Urinary bladder (tissue), 4 donors: Measurements from ENCODE around the gene FDCSP. TPM values are rescaled to one million over a fixed set of nuclear protein-coding genes. Genes with fewer than 3 reads are reported as not detected.
"Not testable (repeated sequence)": the region's sequence is repeated elsewhere in the genome, so short reads cannot be mapped to it uniquely, and the experiment has no call there.

Experiments
- DNase-seq: peaks from one replicate; pipeline ENCODE4 v3.0.0-alpha.2; 2015; ENCODE audit errors: extremely low spot score
- H3K27ac ChIP-seq: one replicate; pipeline ENCODE4 v1.5.1; 2013; ENCODE audit warnings: low read depth, mild to moderate bottlenecking, moderate library complexity
- H3K36me3 ChIP-seq: one replicate; pipeline ENCODE4 v1.6.1; 2013; ENCODE audit warnings: mild to moderate bottlenecking, moderate library complexity; ENCODE audit not compliant: insufficient read depth
- H3K4me1 ChIP-seq: one replicate; pipeline ENCODE4 v1.6.1; 2013; ENCODE audit warnings: mild to moderate bottlenecking, moderate library complexity; ENCODE audit not compliant: insufficient read depth
- H3K4me3 ChIP-seq: one replicate; pipeline ENCODE4 v1.5.1; 2013; ENCODE audit warnings: low read depth, low read length
- WGBS: extraction: QIAGEN DNeasy Blood & Tissue Kit; methylation state at CpG from one replicate; pipeline ENCODE4 v1.1.7; 2013; 5-methylcytosine and 5-hydroxymethylcytosine counted together
- polyA plus RNA-seq: library from polyadenylated mRNA; stranded (reverse); fragments of 200-250 nt; gene quantifications from one replicate; pipeline ENCODE4 v1.2.3, GENCODE V29; 2013
- total RNA-seq: library from RNA; depleted of rRNA; stranded (reverse); fragments of >200 nt; gene quantifications from one replicate; pipeline ENCODE4 v1.2.3, GENCODE V29; 2014
- donor health status: healthy with polysubstance abuse.
- donor health status: healthy.

The FDCSP gene
- total and polyA plus RNA-seq, 2 donors, result 0.80 to 1.7 TPM

GRCh38 chr4:70197842-70198241 lies 28.1 kb upstream of the FDCSP start:
- H3K27ac ChIP-seq, result no peak overlapping the region
- WGBS, result 51% methylated on average over 2 of the region's 2 CpGs
- no peaks in the 10 kb centered on the region for H3K36me3 ChIP-seq
- no peak for DNase-seq
- H3K4me3 ChIP-seq, result no peak overlapping the region
- H3K4me1 ChIP-seq, result no peaks in the 10 kb centered on the region

- 45% methylated on average over 1 of the region's 1 CpG for WGBS
- no peaks in the 10 kb centered on the region for H3K36me3 ChIP-seq
Measured at GRCh38 chr4:70203601-70204000, 22.3 kb upstream of the FDCSP start.

GRCh38 chr4:70212752-70213151 lies 13.2 kb upstream of the FDCSP start:
- not testable (repeated sequence) for H3K27ac ChIP-seq, H3K4me3 ChIP-seq, DNase-seq, H3K36me3 ChIP-seq, H3K4me1 ChIP-seq
- WGBS, result 79% methylated on average over 4 of the region's 4 CpGs

More at GRCh38 chr4:70203601-70204000, 22.3 kb upstream of the FDCSP start:
- Histone ChIP-seq H3K27ac (no peak overlapping the region), H3K4me1 (no peaks in the 10 kb centered on the region), H3K4me3 (no peak overlapping the region)
- DNase-seq, result no peak

DNA sequence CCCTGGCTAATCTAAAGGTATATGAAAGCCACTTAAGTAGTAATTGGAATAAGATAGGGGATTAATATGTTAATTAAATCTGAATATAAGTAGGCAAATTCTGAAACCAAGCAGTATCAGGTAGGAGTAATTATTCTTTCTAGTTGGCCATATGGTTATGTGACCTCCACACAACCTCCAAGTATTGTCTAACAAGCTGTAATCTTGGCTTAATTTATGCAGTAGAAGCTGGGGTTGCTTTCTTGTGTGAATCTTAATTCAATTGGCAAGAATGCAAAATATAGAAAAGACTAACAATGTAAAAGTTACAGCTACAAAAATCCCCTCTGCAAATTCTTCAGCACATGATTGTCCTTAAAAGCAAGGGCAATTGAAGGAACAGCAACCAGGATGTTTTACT lies 9.8 kb upstream of the FDCSP start:
- not testable (repeated sequence) for H3K4me3 ChIP-seq, DNase-seq, H3K27ac ChIP-seq, H3K4me1 ChIP-seq, H3K36me3 ChIP-seq

- 98% methylated on average over 1 of the region's 1 CpG for WGBS
- H3K27ac ChIP-seq, H3K4me3 ChIP-seq, DNase-seq, H3K36me3 ChIP-seq, H3K4me1 ChIP-seq: not testable (repeated sequence)
Measured at GRCh38 chr4:70216550-70216949, 9.4 kb upstream of the FDCSP start.

DNA sequence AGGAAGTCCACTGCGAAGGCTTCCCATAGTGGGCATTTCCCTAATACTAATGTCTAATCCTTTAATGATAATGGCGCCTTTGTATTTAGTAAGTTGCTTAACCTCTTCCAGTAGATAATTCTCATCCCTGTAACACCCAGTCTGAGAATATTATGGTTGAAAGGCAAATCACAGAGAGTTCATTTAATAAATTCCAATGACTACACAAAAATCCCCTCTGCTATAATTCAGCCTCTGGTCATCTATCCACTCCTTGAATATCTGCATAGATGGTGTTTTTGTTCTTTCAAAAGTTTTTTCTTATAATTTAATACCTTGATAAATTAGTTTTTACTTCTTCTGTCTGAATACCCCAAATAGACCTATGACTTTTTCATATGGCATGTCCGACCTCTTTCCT lies 4.5 kb upstream of the FDCSP start:
- H3K27ac ChIP-seq, H3K4me1 ChIP-seq, H3K36me3 ChIP-seq, H3K4me3 ChIP-seq, DNase-seq: not testable (repeated sequence)
- 94% methylated on average over 3 of the region's 3 CpGs for WGBS

GRCh38 chr4:70221818-70222217 lies 4.1 kb upstream of the FDCSP start:
- not testable (repeated sequence) for DNase-seq, H3K4me3 ChIP-seq, H3K36me3 ChIP-seq, H3K4me1 ChIP-seq, H3K27ac ChIP-seq

DNA sequence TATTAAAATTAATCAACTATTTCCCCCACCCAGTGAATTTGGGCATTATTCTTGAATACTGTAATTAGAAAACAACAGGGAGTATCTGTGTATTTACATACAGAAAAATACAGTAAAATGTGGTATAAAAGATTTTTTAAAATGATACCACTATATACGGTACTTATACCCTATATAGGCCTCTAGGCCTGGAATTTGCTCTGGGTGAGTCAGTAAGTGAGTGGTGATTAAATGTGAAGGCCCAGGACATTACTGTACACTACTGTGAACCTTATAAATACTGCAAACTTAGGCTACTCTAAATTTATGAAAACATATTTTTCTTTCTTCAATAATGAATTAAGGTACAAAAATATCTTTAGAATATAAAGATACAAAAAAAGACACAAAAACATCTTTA lies 10.2 kb downstream of the FDCSP start:
- no peak overlapping the region for H3K4me3 ChIP-seq
- no peaks in the 10 kb centered on the region for H3K4me1 ChIP-seq
- no peak for DNase-seq
- H3K27ac ChIP-seq, result no peak overlapping the region
- WGBS, result 91% methylated on average over 1 of the region's 1 CpG
- H3K36me3 ChIP-seq, result no peaks in the 10 kb centered on the region

GRCh38 chr4:70239131-70239883 lies 13.4 kb downstream of the FDCSP start:
- Histone ChIP-seq H3K27ac (no peak overlapping the region), H3K4me1 (no peaks in the 10 kb centered on the region), H3K36me3 (no peaks in the 10 kb centered on the region), H3K4me3 (no peak overlapping the region)
- WGBS, result 17% methylated on average over 3 of the region's 3 CpGs
- no peak for DNase-seq

DNA sequence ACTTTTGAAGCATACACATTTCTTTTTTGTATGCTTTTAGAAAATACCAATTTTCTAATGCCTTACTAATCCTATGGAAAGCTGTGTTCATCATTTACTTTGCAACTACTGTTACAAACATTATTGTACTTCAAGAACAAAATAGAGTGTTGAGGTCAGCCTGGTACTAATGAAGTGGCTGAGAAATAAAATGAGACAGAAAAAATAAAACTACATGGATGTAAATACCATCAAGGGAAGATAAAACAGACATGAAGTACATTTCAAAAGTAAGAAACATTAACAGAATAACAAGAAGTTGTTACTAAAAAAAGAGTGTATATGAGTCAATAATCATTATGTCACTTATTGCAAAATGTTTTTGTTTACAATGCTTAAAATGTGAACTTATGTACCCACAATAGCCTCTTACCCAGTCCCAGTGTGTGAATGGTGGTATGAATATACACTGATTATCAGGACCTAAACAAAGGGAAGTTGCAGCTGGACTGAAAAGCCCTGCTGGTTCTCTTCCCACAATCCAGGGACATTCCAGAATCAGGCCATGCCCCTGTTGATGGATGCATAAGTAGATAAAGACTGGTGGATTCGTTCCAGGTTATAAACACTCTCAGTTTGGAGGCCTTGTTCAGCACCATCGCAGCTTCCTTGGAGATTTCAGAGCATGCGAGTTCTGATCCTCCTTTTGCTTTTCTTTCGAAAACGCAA lies 14.1 kb downstream of the FDCSP start:
- Histone ChIP-seq H3K27ac (no peak overlapping the region), H3K4me1 (no peaks in the 10 kb centered on the region), H3K4me3 (no peak overlapping the region), H3K36me3 (no peaks in the 10 kb centered on the region)
- DNase-seq, result no peak
- WGBS, result 23% methylated on average over 5 of the region's 5 CpGs

DNA sequence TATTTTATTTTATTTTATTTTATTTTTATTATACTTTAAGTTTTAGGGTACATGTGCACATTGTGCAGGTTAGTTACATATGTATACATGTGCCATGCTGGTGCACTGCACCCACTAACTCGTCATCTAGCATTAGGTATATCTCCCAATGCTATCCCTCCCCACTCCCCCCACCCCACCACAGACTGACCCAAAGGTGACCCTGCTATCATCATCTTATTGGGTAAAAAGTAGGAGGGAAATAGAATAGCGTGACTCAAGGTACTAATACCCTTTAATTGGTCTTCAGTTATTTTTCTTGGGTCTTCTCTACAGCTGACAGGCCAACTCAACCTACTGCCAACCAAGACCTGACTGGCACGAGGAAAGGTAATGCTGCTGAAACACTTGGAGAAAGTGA lies 16.4 kb downstream of the FDCSP start, which contains the start of gene CSN3:
CSN3 (plus strand) TSS at position 301 of the 400 bp plus-strand sequence. CDS start 2,223 bp downstream, outside the sequence.
- WGBS, result 95% methylated on average over 3 of the region's 3 CpGs
- not testable (repeated sequence) for DNase-seq, H3K36me3 ChIP-seq

DNA sequence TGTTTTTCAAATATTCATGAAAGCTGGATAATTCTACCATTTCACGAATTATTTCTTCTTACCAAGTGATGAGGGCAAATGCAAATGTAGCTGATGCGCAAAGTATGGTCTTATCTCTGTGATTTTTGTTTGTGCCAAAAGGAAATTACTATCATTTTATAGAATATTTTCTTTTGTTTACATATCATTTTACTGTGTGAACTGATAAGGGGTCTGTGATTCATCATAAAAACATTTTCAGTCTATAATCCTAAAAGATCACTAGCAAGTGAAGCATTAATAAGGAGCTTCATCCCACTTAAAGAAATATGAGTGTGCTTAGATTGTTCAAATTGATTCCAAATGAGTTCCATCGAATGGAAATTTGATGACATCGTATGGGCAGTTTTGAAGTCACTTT lies 17.2 kb downstream of the FDCSP start:
- Histone ChIP-seq H3K4me3 (no peak overlapping the region), H3K27ac (no peak overlapping the region), H3K36me3 (no peaks in the 10 kb centered on the region), H3K4me1 (no peaks in the 10 kb centered on the region)
- no peak for DNase-seq
- 54% methylated on average over 4 of the region's 4 CpGs for WGBS

More for the DNA sequence above, 16.4 kb downstream of the FDCSP start, which contains the start of gene CSN3:
- not testable (repeated sequence) for H3K4me3 ChIP-seq, H3K4me1 ChIP-seq, H3K27ac ChIP-seq

GRCh38 chr4:70251250-70251944 lies 25.5 kb downstream of the FDCSP start:
- no peak overlapping the region for H3K27ac ChIP-seq
- no peak overlapping the region for H3K4me3 ChIP-seq
- H3K4me1 ChIP-seq, result no peaks in the 10 kb centered on the region
- WGBS, result 63% methylated on average over 3 of the region's 3 CpGs
- no peak for DNase-seq
- H3K36me3 ChIP-seq, result no peaks in the 10 kb centered on the region

DNA sequence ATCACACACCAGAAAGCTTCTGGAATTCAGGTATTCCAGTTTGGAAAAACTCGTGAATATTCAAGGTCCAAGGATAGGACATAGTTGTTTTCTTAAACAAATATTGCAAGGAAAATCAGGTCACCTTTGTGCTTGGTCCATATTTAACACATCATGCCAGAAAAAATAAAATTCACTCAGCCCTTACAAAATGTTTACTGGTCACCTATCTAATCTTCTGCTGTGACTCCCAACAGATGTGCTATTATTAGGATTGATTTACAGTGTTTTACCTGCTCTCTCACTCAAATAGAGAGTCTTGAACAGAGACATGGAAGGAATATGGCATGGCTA lies 26.0 kb downstream of the FDCSP start:
- 67% methylated on average over 1 of the region's 1 CpG for whole genome bisulfite sequencing
- H3K4me1 ChIP-seq, result no peaks in the 10 kb centered on the region
- DNase-seq, result no peak
- no peaks in the 10 kb centered on the region for H3K36me3 ChIP-seq
- no peak overlapping the region for H3K27ac ChIP-seq
- no peak overlapping the region for H3K4me3 ChIP-seq
